ENCODE measurements around the gene LRRC36.

GRCh38 chr16:67392301-67393059, 65.9 kb downstream of the LRRC36 start:
- no peak for TF ChIP-seq CTCF (IDR thresholded peaks at IDR 0.05)
- TF ChIP-seq POLR2A (IDR thresholded peaks at IDR 0.05), result no peak
- no peak for TF ChIP-seq EP300 (IDR thresholded peaks at IDR 0.05)
- no peak for TF ChIP-seq POLR2AphosphoS5 (IDR thresholded peaks at IDR 0.05)
